GM18873 (cell line): ENCODE results near the gene INKA2.

Experiments used
- ATAC-seq: cut with Tn5 transposase; IDR thresholded peaks from one replicate; pipeline ENCODE4 v1.9.1; 2021; ENCODE audit warnings: mild to moderate bottlenecking, moderate library complexity, moderate number of reproducible peaks; ENCODE audit not compliant: unreplicated experiment, low FRiP score

INKA2 gene

DNA sequence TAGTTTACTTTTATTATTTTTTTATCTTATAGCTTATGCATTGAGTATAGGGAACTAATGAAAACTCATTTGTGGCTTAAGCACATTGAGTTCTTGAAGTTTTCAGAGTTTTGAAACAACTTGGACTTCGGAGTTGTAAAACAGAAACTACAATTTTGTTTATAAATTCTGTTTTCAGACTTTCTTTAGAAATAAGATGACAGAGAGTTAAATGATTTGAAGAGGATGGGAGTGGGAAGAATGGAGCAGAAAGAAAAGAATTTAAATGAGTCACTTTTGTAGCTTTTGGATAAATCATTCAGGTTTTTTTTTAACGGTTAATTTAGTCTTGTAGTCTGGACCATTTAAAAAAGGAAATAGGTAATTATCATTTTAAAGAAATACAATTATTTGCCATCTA lies 32.3 kb downstream of the INKA2 start:
- ATAC-seq, result no peak

DNA sequence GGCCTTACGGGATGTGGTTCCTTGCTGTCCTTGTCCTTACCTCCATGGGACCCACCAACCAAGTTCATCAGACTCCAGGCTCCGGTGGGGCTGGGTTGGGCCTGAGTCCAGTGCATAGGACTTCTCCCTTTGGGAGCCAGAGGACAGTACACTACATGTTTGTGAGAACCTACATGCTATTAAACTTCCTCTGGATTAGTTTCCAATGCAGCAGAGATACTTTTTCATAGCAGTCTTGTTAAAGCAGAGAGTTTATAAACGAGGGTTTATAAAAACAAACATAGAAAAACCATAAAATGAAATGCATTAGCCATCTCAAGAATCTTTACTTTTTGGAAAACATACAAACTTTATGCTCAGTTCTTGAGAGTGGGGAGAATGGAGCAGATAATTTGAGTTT lies 33.4 kb downstream of the INKA2 start:
- no peak for ATAC-seq

DNA sequence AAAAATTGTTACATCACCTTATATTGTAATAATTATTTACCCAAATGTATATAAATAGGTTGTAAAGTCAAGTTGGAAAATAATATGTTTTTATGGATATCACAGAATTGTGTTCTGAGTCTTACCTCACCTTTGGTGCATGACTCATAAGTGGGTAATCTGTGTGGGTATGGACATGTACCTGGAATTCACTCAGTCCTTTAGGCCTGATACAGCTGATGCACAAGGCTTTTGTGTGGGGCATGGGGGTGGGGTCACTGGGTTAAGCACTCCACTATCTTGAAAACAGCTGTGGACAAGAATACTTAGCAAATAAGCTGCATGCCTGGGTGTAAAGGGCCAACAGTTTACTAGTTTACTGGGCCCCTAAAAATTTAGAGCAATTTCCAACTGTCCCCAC lies 34.4 kb downstream of the INKA2 start:
- no peak for ATAC-seq

DNA sequence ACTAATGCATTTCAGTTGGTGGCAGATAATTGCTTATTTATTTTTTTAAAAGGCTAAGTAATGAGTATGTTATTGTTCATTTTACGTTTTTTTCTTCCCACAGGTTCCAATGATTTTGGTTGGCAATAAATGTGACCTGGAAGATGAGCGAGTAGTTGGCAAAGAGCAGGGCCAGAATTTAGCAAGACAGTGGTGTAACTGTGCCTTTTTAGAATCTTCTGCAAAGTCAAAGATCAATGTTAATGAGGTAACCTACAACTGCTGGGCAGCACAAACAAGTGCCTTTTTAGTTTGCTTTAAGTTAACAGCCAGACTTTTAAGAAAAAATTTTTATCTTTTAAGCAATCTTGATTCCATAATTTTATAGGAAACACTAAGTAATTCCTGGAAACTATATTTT lies 35.0 kb downstream of the INKA2 start:
- no peak for ATAC-seq

DNA sequence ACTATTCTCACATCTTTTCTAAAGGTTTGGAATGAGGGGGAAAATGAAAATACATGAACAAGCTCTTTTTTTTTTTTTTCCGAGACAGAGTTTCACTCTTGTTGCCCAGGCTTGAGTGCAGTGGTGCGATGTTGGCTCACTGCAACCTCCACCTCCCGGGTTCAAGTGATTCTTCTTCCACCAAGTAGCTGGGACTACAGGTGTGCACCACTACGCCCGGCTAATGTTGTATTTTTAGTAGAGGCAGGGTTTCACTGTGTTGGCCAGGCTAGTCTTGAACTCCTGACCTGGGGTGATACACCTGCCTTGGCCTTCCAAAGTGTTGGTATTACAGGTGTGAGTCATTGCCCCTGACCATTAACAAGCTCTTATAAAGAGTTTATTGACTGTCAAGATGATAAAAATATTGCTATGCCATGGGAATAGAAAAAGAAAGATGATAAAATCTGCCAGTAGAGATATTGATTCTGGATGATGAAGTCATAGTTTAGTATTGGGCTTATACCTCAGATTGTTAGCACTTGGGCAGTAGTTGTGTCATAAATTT lies 36.6 kb downstream of the INKA2 start:
- ATAC-seq, result no peak

DNA sequence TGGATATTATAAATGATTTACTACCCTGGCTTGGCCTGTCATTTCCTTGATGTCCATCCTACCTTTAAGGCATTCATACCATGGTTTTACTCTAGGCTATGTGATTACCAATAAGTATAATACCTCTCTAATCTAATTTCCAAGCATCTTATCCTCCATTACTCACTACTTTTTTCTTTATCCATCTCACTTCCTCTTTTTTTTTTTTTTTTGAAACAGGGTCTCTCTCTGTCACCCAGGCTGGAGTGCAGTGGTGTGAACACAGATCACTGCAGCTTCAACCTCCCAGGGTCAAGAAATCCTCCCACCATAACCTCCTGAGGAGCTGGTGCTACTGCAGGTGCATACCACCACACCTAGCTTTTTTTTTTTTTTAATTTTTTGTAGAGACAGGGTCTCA lies 39.9 kb downstream of the INKA2 start:
- ATAC-seq, result no peak

DNA sequence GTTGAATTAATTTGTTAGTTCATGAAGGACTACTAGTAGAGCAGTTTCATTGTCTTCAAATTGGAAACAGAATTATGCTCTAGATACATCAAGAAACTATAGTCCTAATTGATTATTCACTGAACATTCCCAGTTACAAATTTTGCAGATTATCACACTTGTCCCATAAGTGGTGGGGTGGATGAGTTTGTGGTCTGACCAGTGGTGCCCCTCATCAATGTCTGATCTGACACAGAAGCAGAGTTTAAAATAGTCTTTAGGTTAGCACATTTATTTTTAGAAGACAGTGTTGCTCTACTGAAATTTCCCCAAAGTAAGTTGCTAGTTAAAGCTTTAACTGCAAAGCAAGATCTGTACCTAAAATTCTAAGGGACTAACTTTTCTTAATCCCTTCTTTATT lies 42.9 kb downstream of the INKA2 start:
- ATAC-seq, result no peak

DNA sequence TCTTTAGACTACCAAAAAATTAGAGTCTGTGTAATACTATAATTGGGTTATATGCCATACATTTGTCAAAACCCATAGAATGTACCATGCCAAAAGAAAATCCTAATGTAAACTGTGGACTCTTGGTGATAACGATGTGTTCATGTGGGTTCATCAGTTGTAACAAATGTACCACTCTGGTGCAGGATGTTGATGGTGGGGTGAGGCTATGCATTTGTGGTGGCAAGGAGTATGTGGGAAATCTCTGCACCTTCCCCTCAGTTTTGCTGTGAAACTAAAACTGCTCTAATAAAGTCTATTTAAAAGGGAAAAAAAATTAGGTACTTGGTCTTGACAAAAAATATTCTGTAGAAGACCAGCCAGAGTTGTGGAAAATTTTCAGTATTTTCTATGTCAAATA lies 43.4 kb downstream of the INKA2 start:
- no peak for ATAC-seq

DNA sequence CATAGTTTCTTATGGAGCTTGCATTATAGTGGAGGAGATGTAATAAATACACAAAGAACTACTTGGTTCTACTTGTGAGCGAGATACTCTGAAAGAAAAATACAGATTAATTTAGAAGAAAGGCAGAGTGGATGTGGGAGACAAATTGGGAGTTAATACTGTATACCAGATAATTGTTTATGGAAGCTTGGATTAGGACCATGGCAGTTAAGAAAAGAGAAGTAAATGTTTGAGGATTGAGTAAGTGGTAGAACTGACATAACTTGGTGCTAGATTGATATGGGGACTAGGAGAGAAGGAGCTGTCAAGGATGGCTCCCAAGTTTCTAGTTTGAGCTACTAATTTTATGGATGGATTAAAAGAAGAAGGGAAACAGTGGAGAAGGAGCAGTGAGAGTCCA lies 47.3 kb downstream of the INKA2 start:
- ATAC-seq, result no peak

DNA sequence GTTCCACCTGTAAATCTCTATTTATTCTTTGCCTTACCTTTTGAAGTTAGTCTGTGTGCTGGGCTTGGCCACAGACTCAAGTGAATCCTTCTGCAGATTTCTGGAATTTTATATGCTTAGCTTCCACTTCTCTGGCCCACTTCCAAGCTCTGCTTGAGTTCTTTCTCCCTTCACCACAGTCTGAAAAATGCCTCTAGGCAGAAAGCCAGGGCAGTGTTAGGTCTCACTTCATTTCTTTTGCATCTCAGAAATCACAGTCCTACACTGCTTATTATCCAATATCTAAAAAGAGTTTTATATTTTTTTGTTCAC lies 48.9 kb downstream of the INKA2 start:
- ATAC-seq, result no peak
